Measurements from ENCODE around the gene UBAC2.

DNA sequence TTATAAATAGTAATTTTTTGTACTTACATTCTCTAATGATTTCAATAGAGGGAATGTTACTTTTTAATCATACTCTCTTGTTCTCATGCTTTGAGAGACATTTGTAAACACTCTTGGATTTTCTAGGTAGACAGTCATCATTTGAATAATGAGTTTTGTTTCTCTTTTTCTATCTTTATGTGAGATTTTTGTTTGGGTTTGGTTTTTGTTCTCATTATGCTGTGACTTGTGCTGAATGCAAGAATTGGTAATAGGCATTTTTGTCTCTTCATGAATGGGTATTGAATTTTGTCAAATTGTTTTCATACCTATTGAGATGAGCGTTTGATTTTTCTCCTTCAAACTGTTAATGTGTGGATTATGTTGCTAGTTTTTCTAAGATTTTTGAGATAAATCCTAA, 163.3 kb downstream of the UBAC2 start:
- TF ChIP-seq, protein P1, sequence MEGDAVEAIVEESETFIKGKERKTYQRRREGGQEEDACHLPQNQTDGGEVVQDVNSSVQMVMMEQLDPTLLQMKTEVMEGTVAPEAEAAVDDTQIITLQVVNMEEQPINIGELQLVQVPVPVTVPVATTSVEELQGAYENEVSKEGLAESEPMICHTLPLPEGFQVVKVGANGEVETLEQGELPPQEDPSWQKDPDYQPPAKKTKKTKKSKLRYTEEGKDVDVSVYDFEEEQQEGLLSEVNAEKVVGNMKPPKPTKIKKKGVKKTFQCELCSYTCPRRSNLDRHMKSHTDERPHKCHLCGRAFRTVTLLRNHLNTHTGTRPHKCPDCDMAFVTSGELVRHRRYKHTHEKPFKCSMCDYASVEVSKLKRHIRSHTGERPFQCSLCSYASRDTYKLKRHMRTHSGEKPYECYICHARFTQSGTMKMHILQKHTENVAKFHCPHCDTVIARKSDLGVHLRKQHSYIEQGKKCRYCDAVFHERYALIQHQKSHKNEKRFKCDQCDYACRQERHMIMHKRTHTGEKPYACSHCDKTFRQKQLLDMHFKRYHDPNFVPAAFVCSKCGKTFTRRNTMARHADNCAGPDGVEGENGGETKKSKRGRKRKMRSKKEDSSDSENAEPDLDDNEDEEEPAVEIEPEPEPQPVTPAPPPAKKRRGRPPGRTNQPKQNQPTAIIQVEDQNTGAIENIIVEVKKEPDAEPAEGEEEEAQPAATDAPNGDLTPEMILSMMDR (conservative IDR thresholded peaks at IDR 0.05; ENCODE audit: low read length) = no peak
- no peak for TF ChIP-seq EZH2phosphoT487 (IDR thresholded peaks at IDR 0.05; ENCODE audit: borderline replicate concordance, low read depth, low read length)

All from OCI-LY7 (cell line).